Ishikawa (cell line): ENCODE data around the gene OBSCN.

ENCODE experiments used
- CEBPB ChIP-seq: IDR thresholded peaks from 2 replicates; pipeline ENCODE4 v1.6.1; 2012
- CREB1 ChIP-seq: IDR thresholded peaks from 2 replicates; pipeline ENCODE4 v1.6.1; 2012; ENCODE audit warnings: low read depth
- EGR1 ChIP-seq: IDR thresholded peaks from 2 replicates; pipeline ENCODE4 v1.6.1; 2012
- EP300 ChIP-seq: IDR thresholded peaks from 2 replicates; pipeline ENCODE4 v1.6.1; 2012; ENCODE audit warnings: borderline replicate concordance
- FOXM1 ChIP-seq: IDR thresholded peaks from 2 replicates; pipeline ENCODE4 v1.6.1; 2012; ENCODE audit warnings: low read depth, borderline replicate concordance
- MAX ChIP-seq: IDR thresholded peaks from 2 replicates; pipeline ENCODE4 v1.6.1; 2012
- NFIC ChIP-seq: IDR thresholded peaks from 2 replicates; pipeline ENCODE4 v1.6.1; 2012
- RAD21 ChIP-seq: IDR thresholded peaks from 2 replicates; pipeline ENCODE4 v1.6.1; 2012; ENCODE audit warnings: low read depth
- REST ChIP-seq: IDR thresholded peaks from 2 replicates; pipeline ENCODE4 v1.6.1; 2012; ENCODE audit warnings: low read depth, mild to moderate bottlenecking
- TAF1 ChIP-seq: IDR thresholded peaks from 2 replicates; pipeline ENCODE4 v1.6.1; 2012; ENCODE audit warnings: low read depth, mild to moderate bottlenecking
- TCF12 ChIP-seq: IDR thresholded peaks from 2 replicates; pipeline ENCODE4 v1.6.1; 2012; ENCODE audit warnings: low read depth
- TEAD4 ChIP-seq: IDR thresholded peaks from 2 replicates; pipeline ENCODE4 v1.6.1; 2012
- USF1 ChIP-seq: IDR thresholded peaks from 2 replicates; pipeline ENCODE4 v1.6.1; 2012
- YY1 ChIP-seq: IDR thresholded peaks from 2 replicates; pipeline ENCODE4 v1.6.1; 2012; ENCODE audit warnings: low read depth
- ZBTB7A ChIP-seq: IDR thresholded peaks from 2 replicates; pipeline ENCODE4 v1.6.1; 2012; ENCODE audit warnings: low read depth

OBSCN gene

GRCh38 chr1:228293393-228293792 is 85.5 kb downstream of the OBSCN start:
- TF ChIP-seq TAF1 (no peak), FOXM1 (no peak), EGR1 (no peak), TCF12 (no peak), NFIC (no peak), ZBTB7A (no peak), EP300 (no peak), USF1 (no peak), RAD21 (no peak), CEBPB (no peak), MAX (no peak), REST (no peak), YY1 (no peak), CREB1 (no peak)

- TF ChIP-seq USF1 (no peak), MAX (no peak), RAD21 (no peak), TAF1 (no peak), EGR1 (no peak), CEBPB (no peak)
Measured at GRCh38 chr1:228293816-228294500, 86.1 kb downstream of the OBSCN start.

GRCh38 chr1:228294717-228295116 is 86.9 kb downstream of the OBSCN start:
- TF ChIP-seq CREB1 (no peak), EP300 (no peak), ZBTB7A (no peak), TEAD4 (no peak), TAF1 (no peak), EGR1 (no peak), USF1 (no peak), FOXM1 (no peak), YY1 (no peak), MAX (no peak), NFIC (no peak), RAD21 (no peak), TCF12 (no peak), REST (no peak), CEBPB (no peak)

- TF ChIP-seq TAF1 = no peak
- TF ChIP-seq MAX = no peak
- no peak for TF ChIP-seq EP300
- TF ChIP-seq TCF12 = no peak
- no peak for TF ChIP-seq CREB1
- TF ChIP-seq NFIC = no peak
- no peak for TF ChIP-seq TEAD4
- no peak for TF ChIP-seq USF1
- TF ChIP-seq CEBPB = no peak
- TF ChIP-seq REST = no peak
- no peak for TF ChIP-seq FOXM1
- no peak for TF ChIP-seq RAD21
Measured at GRCh38 chr1:228295201-228295600, 87.4 kb downstream of the OBSCN start.
